NOMO-1 treated with dmso at 0.1 percent for 144 hours (cell line): ENCODE results near the gene SYNE4.

Experiments used
- DNase-seq: peaks from one replicate; lab custom pipeline; 2025; ENCODE audit not compliant: unreplicated experiment; lab: John Stamatoyannopoulos, UW

Gene SYNE4

GRCh38 chr19:36026091-36026876, 17.7 kb upstream of the SYNE4 start:
- DNase-seq = no peak

- no peak for DNase-seq
These were observed 16.9 kb upstream of the SYNE4 start for GRCh38 chr19:36025541-36025940.

GRCh38 chr19:36023432-36023831, 14.8 kb upstream of the SYNE4 start:
- DNase-seq = no peak

- no peak for DNase-seq
These were observed 10.6 kb upstream of the SYNE4 start for GRCh38 chr19:36019061-36019670.

- peak; percentile 99 for DNase-seq
These were observed 5.7 kb upstream of the SYNE4 start, which contains the start of gene ALKBH6 for GRCh38 chr19:36014012-36014924. Gene ALKBH6, minus strand, starts transcription at chr19:36014213. Its CDS starts 816 bp downstream, at chr19:36013397.

GRCh38 chr19:36013280-36014011, 4.8 kb upstream of the SYNE4 start:
- DNase-seq = no peak

- DNase-seq = no peak
These were observed 1.8 kb upstream of the SYNE4 start for GRCh38 chr19:36010402-36010801.

GRCh38 chr19:36009633-36010379, 1.2 kb upstream of the SYNE4 start:
- DNase-seq = no peak

- DNase-seq = no peak
These were observed 607 bp upstream of the SYNE4 start for GRCh38 chr19:36009220-36009619.

- DNase-seq = no peak
These were observed 1.7 kb downstream of the SYNE4 start for GRCh38 chr19:36006955-36007354.

GRCh38 chr19:36003284-36003683, 5.3 kb downstream of the SYNE4 start:
- no peak for DNase-seq

- DNase-seq = no peak
These were observed 7.0 kb downstream of the SYNE4 start for GRCh38 chr19:36001605-36002004.

- DNase-seq = no peak
These were observed 11.8 kb downstream of the SYNE4 start for GRCh38 chr19:35996777-35997176.

GRCh38 chr19:35995048-35995993, 13.3 kb downstream of the SYNE4 start, which contains the start of gene SDHAF1:
Gene SDHAF1, plus strand, starts transcription at chr19:35995188. Its CDS starts 87 bp downstream, at chr19:35995275.
- peak; percentile 98 for DNase-seq

- no peak for DNase-seq
These were observed 14.6 kb downstream of the SYNE4 start for GRCh38 chr19:35993923-35994598.

- no peak for DNase-seq
These were observed 15.5 kb downstream of the SYNE4 start for GRCh38 chr19:35992907-35993765.

- DNase-seq = no peak
These were observed 16.7 kb downstream of the SYNE4 start for GRCh38 chr19:35991731-35992450.
